HG03064 (cell line): ENCODE measurements around the gene ATP2B2.

ENCODE experiments used
- ATAC-seq: cut with Tn5 transposase; IDR thresholded peaks from one replicate; pipeline ENCODE4 v1.9.1; 2021; ENCODE audit warnings: low read depth; ENCODE audit not compliant: unreplicated experiment

The ATP2B2 gene

GRCh38 chr3:10530241-10530640, 24.9 kb upstream of the ATP2B2 start:
- ATAC-seq = no peak

DNA sequence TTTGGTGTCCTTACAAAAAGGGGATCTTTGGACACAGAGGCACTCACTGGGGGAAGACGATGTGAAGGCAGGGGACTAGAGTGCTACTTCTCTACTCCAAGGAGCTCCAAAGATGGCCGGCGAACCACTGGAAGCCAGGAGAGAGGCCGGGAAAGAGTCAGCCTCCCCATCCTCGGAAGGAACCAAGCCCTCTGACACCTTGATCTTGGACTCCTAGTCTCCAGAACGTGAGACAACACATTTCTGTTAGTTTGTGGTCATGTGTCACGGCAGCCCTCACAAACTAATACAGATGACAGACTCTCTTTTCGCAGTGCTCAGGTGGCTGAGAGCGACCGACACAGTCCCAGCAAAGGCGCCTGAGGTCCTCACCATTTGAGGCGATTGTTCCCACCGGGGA, 24.4 kb upstream of the ATP2B2 start:
- ATAC-seq = no peak

DNA sequence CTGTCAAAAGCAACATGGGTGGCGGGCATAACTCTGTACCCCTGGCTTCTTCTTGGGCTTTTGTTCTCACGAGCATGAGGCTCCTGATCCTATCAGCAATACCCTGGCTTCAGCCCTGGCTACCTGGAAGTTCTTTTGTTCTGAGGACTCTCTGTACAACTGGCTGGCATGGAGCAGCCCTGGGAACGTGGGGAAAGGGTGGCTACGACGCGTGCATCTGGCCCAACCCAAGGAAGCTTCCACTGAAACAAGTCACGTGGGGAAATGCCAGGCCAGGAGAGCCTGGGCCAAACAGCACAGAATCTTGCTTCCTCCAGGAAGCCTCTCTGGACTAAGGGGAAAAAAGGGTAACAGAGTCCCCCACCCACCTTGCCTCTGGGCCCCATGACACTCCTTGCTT, 22.7 kb upstream of the ATP2B2 start:
- no peak for ATAC-seq

- ATAC-seq = no peak
Measured at GRCh38 chr3:10527295-10528001, 22.1 kb upstream of the ATP2B2 start.

DNA sequence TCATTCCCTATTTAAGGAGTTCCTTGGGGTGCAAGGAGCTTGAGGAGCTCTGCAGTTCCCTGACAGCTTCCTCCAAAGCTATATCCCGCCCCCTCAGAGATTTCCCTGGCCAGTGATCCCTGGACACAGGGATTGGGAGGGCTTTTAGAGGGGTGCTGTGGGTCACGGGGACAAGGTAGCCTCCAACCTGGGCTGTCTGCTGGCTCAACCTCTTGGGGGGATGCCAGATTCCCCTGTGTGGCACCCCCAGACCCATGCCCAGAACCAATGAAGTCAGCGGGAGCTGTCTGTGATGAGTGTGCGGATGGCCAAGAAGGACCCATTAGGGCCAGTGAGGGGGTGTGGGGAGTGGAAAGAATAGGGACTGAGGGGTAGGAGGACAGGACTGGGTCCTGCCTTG, 21.0 kb upstream of the ATP2B2 start:
- ATAC-seq = no peak

GRCh38 chr3:10524799-10525301, 19.5 kb upstream of the ATP2B2 start:
- no peak for ATAC-seq

- ATAC-seq = no peak
Measured at GRCh38 chr3:10524270-10524669, 18.9 kb upstream of the ATP2B2 start.

DNA sequence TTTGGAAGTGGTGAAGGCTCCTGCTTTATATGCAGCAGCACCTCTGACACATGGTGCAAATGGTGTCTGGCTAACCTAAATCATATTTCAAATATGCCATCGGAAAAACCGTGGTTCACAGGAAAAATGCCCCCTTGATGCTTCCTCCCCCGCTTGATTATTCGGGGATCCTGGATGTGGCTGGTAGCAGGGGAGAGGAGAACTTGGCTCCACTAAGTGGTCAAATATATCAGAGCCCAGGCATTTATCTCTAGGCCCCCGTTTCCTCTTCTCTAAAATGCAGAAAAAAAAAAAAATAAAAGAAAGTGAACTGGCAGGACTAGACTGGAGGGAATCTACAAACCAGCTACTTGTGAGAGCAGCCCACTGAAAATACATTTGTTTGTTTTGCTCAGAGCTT, 18.2 kb upstream of the ATP2B2 start:
- ATAC-seq = no peak

DNA sequence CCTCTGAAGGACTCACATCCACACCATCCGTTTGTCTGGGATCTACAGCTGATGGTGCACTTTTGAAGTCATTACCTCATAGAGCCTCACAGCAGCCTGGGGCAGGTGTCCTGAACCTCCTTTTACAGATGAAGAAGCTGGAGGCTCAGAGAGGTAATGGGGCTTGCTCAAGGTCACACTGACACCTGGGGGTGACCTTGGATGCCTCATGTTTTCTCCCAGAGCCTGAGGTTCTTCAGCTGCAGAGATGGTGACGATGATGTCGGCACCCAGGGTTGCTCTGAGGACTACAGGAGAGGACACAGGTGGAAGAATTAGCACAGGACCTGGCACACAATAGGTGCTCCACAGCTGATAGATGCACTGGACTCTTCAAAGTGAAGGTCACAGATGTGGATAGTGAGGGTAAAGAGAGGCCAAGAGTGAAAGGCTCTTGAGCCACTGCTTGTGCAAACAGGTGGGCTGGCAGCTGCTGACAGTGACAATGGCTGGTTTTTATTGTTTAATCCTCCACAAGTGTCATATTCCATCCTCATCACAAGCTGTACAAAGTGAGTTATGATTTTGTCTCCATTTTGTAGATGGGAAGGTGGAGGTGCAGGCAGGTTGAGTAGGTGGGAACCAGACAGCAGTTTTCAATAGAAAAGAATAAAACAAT, 17.4 kb upstream of the ATP2B2 start:
- no peak for ATAC-seq

DNA sequence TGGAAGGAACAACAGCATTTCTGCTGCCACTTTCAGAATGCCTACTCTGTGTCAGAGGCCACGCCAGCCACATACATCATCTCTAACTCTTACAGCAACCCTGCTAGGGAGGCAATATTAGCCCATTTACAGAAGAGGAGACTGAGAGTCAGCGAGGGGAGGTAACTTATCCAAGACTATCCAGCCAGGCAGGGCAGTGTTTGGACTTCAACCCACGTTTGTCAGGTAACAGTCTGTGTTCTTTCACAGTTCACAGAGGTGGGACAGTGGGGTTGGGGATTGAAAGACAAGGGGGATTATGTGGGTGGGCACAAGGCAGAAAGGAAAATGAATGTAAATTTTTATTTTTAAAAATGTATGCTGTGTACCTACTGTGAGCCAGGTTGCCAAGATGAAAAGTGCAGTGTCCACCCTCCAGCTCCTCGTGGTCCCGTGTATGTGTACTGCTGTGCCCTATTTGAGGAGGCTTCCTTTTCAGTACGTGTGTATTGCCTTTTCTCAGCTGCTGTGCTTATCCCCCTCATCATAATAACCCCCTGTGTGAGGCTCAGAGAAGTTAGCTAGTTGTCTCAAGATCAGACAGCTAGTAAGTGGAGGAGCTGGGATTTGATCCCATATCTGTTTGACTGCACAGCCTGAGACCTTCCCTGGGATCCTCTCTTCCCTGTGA, 16.5 kb upstream of the ATP2B2 start:
- ATAC-seq = no peak

DNA sequence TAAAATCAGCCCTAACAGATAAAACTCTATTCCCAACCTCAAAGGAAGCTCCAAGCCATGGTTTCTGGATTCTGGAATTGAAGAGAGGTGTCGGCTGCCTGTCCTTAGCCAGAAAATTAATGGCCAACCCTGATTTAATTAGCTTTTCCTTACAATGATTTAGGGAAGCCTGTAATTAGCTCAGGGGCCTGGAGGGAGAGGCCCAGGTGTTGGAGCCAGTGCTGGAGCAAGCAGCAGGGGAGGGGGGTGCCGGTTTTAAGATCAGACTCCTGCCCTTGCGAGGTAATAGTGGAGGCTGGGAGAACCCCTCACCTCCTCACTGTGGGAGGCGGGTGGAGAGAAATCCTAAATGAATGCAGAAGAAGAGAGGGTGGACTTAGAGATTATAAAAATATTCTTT, 14.7 kb upstream of the ATP2B2 start:
- no peak for ATAC-seq

- no peak for ATAC-seq
Measured at GRCh38 chr3:10519236-10519635, 13.8 kb upstream of the ATP2B2 start.

GRCh38 chr3:10518506-10519150, 13.2 kb upstream of the ATP2B2 start:
- no peak for ATAC-seq

DNA sequence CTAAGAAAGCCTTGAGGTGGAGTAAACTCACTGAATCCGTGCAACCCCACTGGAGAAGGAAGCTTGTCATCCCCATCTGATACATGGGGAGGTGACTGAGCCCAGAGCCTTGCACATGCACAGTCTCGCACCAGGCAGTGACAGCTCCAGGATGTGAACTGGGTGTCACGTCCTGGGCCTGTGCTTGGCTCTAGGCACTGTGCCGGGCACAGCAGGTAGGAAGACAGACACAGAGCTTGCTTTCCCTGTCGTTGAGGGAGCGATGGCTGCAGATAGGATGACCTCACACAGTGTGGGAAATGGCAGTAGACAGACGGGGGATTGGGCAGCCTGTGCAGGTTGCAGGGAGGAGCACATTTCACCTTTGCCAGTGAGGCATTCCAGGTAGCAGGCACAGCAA, 12.2 kb upstream of the ATP2B2 start:
- no peak for ATAC-seq

- ATAC-seq = no peak
Measured at GRCh38 chr3:10516544-10517452, 11.4 kb upstream of the ATP2B2 start.

- ATAC-seq = no peak
Measured at GRCh38 chr3:10515884-10516495, 10.6 kb upstream of the ATP2B2 start.

GRCh38 chr3:10515396-10515795, 10.0 kb upstream of the ATP2B2 start:
- no peak for ATAC-seq

- ATAC-seq = no peak
Measured at GRCh38 chr3:10514407-10515069, 9.2 kb upstream of the ATP2B2 start.

- ATAC-seq = no peak
Measured at GRCh38 chr3:10513306-10513705, 7.9 kb upstream of the ATP2B2 start.
